Measurements from ENCODE around the gene AKAP1.

DNA sequence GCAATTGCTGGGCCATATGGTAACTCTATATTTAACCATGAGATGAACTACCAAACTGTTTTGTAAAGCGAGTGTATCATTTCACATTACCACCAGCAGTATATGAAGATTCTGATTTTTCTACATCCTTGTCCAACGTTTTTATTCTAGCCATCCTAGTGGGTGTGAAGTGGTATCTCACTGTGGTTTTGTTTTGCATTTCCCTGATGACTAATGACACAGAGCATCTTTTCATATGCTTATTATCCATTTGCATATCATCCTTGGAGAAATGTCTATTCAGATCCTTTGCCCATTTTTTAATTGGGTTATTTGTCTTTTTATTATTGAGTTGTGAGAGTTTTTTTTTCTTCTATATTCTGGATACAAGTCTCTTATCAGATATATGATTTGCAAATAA, 83.6 kb downstream of the AKAP1 start:
- TF ChIP-seq, protein P1, sequence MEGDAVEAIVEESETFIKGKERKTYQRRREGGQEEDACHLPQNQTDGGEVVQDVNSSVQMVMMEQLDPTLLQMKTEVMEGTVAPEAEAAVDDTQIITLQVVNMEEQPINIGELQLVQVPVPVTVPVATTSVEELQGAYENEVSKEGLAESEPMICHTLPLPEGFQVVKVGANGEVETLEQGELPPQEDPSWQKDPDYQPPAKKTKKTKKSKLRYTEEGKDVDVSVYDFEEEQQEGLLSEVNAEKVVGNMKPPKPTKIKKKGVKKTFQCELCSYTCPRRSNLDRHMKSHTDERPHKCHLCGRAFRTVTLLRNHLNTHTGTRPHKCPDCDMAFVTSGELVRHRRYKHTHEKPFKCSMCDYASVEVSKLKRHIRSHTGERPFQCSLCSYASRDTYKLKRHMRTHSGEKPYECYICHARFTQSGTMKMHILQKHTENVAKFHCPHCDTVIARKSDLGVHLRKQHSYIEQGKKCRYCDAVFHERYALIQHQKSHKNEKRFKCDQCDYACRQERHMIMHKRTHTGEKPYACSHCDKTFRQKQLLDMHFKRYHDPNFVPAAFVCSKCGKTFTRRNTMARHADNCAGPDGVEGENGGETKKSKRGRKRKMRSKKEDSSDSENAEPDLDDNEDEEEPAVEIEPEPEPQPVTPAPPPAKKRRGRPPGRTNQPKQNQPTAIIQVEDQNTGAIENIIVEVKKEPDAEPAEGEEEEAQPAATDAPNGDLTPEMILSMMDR (IDR thresholded peaks at IDR 0.05), result no peak
- no peak for TF ChIP-seq POLR2A (IDR thresholded peaks at IDR 0.05)

Data from right lobe of liver (tissue), 4 donors.